Esophagus muscularis mucosa (tissue), 3 donors: Measurements from ENCODE around the gene PPA2.

Source experiments
- POLR2A ChIP-seq: fragments of 450-650 bp; IDR thresholded peaks from one replicate; pipeline ENCODE4 v1.6.1; 2017; ENCODE audit warnings: antibody characterized with exemption, moderate library complexity, mild to moderate bottlenecking, low read depth
- POLR2AphosphoS5 ChIP-seq, 2 donors: sonication (generic); formaldehyde crosslinking; IDR thresholded peaks; one replicate each; pipeline ENCODE4 v1.6.1; 2017; ENCODE audit warnings: antibody characterized with exemption in 2 of 2
- TF ChIP-seq, protein P1 (sequence below), 3 experiments: fragments of 200-600 bp in 2 of 3; fragments of 450-650 bp in 1 of 3; sonication (generic) in 2 of 3; IDR thresholded peaks; one replicate each; pipeline ENCODE4 v1.5.1; 2017 to 2019; ENCODE audit warnings: antibody characterized with exemption in 3 of 3, mild to moderate bottlenecking in 2 of 3, moderate library complexity in 1 of 3

DNA sequence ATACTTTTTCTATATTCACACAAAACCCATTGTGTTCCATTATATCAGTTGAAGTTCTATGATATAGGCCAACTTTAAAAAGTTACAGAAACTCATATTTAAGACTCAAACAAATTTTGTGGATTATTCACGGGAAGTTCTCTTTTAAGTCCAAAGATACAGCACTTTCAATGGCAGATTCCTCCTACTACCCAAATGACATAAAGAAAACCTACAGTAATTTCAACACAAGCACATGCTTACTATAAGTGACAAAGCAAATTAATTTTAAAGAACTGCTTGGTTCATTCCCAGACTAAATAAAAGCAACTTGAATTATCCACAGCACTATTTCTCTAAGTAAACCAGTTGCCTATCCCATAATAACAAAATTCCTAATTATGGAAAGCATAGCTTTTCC, 4.1 kb downstream of the PPA2 start:
- TF ChIP-seq, protein P1, sequence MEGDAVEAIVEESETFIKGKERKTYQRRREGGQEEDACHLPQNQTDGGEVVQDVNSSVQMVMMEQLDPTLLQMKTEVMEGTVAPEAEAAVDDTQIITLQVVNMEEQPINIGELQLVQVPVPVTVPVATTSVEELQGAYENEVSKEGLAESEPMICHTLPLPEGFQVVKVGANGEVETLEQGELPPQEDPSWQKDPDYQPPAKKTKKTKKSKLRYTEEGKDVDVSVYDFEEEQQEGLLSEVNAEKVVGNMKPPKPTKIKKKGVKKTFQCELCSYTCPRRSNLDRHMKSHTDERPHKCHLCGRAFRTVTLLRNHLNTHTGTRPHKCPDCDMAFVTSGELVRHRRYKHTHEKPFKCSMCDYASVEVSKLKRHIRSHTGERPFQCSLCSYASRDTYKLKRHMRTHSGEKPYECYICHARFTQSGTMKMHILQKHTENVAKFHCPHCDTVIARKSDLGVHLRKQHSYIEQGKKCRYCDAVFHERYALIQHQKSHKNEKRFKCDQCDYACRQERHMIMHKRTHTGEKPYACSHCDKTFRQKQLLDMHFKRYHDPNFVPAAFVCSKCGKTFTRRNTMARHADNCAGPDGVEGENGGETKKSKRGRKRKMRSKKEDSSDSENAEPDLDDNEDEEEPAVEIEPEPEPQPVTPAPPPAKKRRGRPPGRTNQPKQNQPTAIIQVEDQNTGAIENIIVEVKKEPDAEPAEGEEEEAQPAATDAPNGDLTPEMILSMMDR (IDR thresholded peaks at IDR 0.05): no peak
- TF ChIP-seq POLR2A: no peak
- no peak for TF ChIP-seq POLR2AphosphoS5 (IDR thresholded peaks at IDR 0.05)
